NCI-H2081 treated with DMSO at 0.1 percent for 48 hours (cell line): Measurements from ENCODE around the gene SPHK2.
"Not testable (repeated sequence)": the region's sequence is repeated elsewhere in the genome, so short reads cannot be mapped to it uniquely, and the experiment has no call there.

ENCODE experiments used
- DNase-seq: peaks from one replicate; lab custom pipeline; 2025; lab: John Stamatoyannopoulos, UW

Gene SPHK2

DNA sequence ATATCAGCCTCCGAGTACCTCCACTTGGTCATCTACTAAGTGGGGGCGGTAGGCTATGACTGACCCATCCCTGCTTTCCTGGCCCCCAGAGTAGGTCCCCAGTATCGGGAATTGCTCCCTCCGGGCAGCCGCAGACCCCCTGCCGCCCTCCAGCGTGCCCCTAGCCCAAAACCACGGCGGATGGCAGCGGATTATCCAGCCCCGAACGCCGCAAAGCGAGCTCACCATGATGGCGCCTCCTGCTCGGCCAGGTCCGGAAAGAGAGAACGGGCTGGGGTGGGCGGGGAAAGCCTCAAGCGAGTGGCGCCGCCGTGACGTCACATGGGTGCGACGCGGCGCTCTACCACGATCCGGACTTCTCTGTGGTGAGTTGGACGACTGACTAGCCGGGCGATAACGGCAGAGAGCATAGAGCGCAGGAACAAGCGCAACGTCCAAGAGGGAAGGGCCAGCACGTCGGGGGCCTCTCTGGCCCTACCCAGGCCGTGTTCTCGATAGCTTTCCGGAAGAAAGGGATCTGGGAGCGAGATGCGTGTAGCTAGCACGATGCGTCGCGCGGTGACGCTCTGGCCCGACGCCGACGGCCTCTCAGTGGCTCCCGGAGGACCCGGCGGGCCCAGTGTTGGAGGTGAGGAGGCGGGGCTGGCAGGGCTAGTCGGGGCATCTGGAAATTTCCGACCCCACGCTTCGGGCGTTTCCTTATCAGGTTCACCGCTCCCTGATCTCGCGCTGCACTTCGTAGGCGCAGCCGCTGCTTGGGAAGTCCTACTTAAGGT lies at the start of gene SPHK2, which contains the start of gene RPL18:
Gene SPHK2, plus strand, starts transcription at position 591 of the 776 bp plus-strand sequence. CDS start 1,009 bp downstream, outside the sequence.
Gene RPL18, minus strand, starts transcription at position 263 of the 776 bp plus-strand sequence. Its CDS starts 35 bp downstream, at position 228.
- peak; percentile 97 for DNase-seq

GRCh38 chr19:48569814-48570213 lies 49.5 kb upstream of the SPHK2 start:
- no peak for DNase-seq

DNA sequence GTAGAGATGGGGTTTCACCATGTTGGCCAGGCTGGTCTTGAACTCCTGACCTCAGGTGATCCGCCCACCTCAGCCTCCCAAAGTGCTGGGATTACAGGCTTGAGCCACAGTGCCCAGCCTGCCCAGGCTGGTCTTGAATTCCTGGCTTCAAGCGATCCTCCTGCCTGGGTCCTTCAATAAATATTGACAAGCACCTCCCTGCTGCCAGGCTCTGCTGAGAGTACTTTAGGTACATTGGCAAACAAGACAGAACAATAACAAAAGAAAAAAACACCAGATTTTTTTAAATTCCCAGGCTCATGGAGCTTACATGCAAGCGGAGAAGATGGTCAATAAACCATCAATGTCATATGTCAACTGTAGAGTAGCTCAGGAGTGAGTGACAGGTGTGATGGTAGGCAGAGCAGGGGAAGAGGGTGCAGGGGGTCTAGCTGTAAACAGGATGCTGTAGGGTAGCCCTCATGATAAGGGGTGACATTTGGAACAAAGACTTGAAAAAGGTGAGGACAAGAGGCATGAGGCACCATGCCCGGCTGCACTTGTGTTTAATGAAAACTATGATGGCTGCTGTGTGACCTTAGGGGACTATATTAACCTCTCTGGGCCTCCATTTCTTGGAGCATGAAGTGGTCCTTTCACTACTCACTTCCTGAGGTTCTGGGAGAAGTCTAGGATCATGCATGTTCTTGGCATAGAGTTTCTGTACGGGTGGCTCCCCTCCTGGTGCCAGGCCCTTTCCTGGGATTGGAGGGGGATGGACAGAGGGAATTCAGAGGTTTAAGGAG lies 47.7 kb upstream of the SPHK2 start:
- no peak for DNase-seq

GRCh38 chr19:48573163-48573505 lies 46.2 kb upstream of the SPHK2 start:
- DNase-seq, result no peak

GRCh38 chr19:48575931-48576622 lies 43.2 kb upstream of the SPHK2 start:
- DNase-seq, result no peak

GRCh38 chr19:48577908-48578307 lies 41.4 kb upstream of the SPHK2 start:
- not testable (repeated sequence) for DNase-seq

DNA sequence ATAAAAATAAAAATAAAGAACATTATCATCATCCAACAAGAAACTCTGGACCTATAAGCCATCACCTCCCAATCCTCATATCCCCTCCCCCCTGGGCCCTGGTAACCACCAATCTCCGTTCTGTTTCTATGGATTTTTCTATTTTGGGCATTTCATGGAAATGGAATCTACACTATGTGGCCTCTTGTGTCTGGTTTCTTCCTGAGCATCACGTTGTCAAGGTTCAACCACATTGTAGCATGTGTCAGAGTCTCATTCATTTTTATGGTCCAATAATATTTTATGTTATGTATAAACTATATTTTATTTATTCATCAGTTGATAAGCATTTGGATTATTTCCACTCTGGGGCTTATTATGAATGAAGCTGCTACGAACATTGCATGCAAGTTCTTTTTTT lies 40.4 kb upstream of the SPHK2 start:
- no peak for DNase-seq

DNA sequence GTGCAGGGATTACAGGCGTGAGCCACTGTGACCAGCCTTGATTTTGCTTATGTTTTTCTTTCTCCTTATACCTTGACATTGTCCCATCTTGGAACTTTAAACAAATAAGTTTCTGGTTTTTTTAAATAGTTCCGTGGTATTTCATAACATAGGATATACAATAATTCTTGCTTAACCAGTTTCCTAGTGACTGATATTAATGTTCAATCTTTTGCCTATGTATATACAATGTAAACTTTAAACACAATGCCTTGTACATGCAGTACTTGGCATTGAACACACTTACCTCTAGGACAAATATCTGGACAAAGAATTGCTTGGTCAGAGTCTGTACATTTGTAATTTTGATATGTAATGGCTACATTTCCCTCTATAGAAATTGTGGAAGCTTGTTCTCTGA lies 37.1 kb upstream of the SPHK2 start:
- no peak for DNase-seq

- DNase-seq, result no peak
Measured at GRCh38 chr19:48587387-48587786, 31.9 kb upstream of the SPHK2 start.

DNA sequence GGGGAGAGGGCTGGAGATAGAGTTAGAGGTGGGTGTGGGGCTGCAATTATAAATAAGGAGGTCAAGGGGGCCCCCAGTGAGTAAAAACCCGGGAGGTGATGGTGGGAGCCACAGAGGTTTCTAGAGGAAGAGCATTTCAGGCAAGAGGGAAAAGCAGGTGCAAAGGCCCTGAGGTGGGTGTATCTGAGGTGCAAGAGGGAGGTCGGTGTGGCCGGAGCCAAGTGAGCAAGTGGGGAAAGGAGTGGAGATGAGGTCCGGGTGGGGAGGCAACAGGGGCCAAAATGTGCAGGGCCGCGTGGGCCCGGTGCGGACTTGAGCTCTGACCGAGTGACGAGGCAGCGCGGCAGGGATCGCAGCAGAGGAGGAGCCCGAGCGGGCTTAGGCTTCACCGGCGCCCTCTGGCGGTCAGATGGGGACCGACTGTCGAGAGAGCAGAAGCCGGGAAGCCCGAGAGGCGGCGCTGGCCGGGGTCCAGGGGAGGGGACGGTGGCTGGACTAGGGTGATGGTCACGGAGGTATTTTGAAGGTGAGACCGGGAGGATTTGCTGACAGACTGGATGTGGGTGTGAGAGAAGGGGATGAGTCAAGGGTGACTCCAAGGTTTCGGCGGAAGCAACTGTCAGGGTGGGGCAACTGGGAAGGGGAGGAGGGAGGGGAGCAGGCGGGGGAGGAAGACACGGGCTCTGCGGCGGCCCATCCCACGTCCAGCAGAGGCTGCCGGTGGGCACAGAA lies 30.5 kb upstream of the SPHK2 start:
- peak; percentile 38 for DNase-seq

DNA sequence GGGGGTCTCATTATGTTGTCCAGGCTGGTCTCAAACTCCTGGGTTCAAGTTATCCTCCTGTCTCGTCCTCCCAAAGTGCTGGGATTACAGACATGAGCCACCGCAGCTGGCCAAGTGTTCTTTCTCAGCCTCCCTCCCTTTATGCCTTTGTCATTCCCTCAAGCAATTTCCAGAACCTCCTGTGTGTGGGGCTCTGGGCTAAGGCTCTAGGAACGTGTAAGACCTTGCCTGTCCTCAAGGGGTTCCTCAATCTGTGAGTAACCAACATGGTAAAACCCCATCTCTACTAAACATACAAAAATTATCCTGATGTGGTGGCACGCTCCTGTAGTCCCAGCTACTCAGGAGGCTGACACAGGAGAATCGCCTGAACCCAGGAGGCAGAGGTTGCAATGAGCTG lies 28.3 kb upstream of the SPHK2 start:
- no peak for DNase-seq

- no peak for DNase-seq
Measured at GRCh38 chr19:48595171-48595570, 24.1 kb upstream of the SPHK2 start.

GRCh38 chr19:48595833-48596232 lies 23.5 kb upstream of the SPHK2 start:
- no peak for DNase-seq

GRCh38 chr19:48596237-48596636 lies 23.1 kb upstream of the SPHK2 start:
- DNase-seq, result no peak

GRCh38 chr19:48596679-48597465 lies 22.4 kb upstream of the SPHK2 start:
- no peak for DNase-seq

DNA sequence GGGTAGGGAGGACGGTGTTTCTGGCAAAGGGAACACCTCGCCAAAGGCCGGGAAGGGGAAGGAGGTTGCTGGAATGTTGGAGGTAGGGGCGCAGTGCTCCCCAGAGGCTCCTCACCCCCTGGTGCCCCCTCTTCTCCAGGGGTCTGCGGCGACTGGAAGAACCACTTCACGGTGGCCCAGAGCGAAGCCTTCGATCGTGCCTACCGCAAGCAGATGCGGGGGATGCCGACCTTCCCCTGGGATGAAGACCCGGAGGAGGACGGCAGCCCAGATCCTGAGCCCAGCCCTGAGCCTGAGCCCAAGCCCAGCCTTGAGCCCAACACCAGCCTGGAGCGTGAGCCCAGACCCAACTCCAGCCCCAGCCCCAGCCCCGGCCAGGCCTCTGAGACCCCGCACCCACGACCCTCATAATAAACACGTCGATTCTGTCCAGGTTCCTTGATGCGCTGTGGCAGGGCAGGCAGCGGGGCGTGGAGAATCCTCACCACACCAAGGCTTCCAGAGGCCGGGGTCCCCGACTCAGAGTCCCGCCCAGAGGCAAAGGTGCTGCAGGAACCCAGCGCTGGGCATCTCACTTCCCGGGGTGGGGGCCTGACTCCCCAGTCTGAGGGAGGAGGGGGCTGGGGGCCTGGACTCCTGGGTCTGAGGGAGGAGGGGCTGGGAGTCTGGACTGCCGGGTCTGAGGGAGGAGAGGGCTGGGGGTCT lies 20.2 kb upstream of the SPHK2 start:
- no peak for DNase-seq

DNA sequence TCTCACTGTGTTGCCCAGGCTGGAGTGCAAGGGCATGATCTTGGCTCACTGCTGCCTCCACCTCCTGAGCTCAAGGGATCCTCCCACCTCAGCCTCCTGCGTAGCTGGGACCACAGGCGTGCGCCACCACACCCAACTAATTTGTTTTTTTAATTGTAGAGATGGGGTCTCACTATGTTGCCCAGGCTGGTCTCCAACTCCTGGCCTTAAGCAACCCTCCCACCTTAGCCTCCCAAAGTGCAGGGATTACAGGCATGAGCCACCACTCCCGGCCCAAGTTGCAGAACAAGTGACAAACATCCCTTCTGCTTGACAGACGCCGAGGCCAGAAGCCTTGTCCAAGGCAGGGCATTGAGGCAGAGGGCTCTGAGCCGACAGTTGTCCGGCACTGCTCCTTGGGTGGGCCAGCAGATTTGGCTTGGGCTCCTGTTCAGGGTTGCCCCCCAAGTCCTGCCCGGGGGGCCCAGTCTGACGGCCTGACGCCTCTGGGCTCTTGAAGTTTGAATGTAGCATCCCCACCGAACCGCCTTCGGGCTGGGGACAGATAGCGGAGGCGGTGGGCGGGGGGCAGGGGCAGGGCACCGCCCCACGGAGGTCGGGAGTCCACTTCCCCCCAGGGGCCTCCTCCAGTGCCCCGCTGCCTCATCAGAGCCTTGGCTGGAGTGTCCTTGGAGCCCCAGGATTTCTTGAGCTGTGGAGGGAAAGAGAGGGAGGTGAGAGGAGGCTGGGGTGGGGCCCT lies 18.5 kb upstream of the SPHK2 start:
- DNase-seq, result no peak

GRCh38 chr19:48603001-48603400 lies 16.3 kb upstream of the SPHK2 start:
- no peak for DNase-seq

DNA sequence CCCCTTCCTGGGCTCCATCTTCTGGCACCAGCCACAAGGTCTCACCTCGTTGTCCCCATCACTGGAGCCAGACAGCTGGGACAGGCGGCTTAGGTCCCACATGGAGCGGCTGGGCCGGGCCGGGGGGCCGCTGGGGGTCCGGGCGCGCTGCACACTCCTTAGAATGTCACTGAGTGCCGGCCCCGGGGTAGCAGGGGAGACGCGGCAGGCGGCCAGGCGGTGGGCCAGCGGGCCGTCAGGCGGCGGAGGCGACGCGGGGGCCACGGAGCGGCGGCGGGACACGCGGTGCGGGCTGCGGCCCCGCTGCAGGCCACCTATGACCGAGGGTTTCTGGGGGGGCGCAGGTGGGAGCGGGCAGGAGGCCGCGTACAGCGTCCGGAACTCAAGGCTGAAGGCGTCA lies 15.9 kb upstream of the SPHK2 start:
- no peak for DNase-seq

DNA sequence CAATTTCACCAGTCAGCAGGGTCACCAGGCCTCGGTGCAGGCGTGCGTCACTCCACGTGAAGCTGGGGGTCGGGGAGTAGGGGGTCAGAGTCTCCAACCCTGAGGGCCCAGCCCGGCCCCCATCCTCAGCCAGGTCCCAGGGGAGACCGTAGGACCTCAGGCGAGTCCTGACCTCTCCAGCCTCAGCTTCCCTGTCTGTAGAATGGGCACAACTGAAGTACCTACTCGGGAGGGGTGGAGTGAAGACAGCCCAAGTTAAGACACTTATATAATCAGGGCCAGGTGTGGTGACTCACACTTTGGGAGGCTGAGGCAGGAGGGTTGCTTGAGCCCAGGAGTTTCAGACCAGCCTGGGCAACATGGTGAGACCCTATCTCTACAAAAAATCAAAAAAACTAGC lies 15.5 kb upstream of the SPHK2 start:
- no peak for DNase-seq
